Breast epithelium (tissue), 4 donors: ENCODE measurements around the gene GART. TPM values are rescaled to one million over a fixed set of nuclear protein-coding genes. Genes with fewer than 3 reads are reported as not detected.

Experiments used
- DNase-seq, 2 donors: peaks; one replicate each; pipeline ENCODE4 v3.0.0-alpha.2; 2019; ENCODE audit warnings: low spot score in 2 of 2
- H3K27ac ChIP-seq, 2 donors: fragments of 200-600 bp; sonication (generic) in 1 of 2; one replicate each; pipeline ENCODE4 v1.5.1; 2016 to 2019; ENCODE audit warnings: mild to moderate bottlenecking in 1 of 2
- H3K27me3 ChIP-seq, 2 donors: fragments of 200-600 bp; sonication (generic) in 1 of 2; one replicate each; pipeline versions ENCODE4 v1.5.1 to v1.6.0; 2017 to 2019; ENCODE audit warnings: control low read depth in 1 of 2, mild to moderate bottlenecking in 1 of 2
- H3K36me3 ChIP-seq: fragments of 200-600 bp; one replicate; pipeline ENCODE4 v1.5.1; 2019
- H3K4me1 ChIP-seq, 2 donors: fragments of 200-600 bp; sonication (generic); one replicate each; pipeline ENCODE4 v1.5.1; 2016 to 2019; ENCODE audit warnings: control low read depth in 1 of 2
- H3K4me3 ChIP-seq, 3 donors: fragments of 200-600 bp; sonication (generic); 1 replicate in 2 of 3; 2 replicates in 1 of 3; pipeline ENCODE4 v1.5.1; 2016 to 2019; ENCODE audit warnings: mild to moderate bottlenecking in 3 of 3, moderate library complexity in 2 of 3
- H3K9me3 ChIP-seq, 2 donors: fragments of 200-600 bp; sonication (generic) in 1 of 2; one replicate each; pipeline ENCODE4 v1.5.1; 2016 to 2019; ENCODE audit warnings: control low read depth in 1 of 2
- POLR2A ChIP-seq: fragments of 450-650 bp; IDR thresholded peaks from one replicate; pipeline ENCODE4 v1.6.1; 2016; ENCODE audit warnings: antibody characterized with exemption, mild to moderate bottlenecking, moderate library complexity
- POLR2AphosphoS5 ChIP-seq, 3 donors: sonication (generic); formaldehyde crosslinking; IDR thresholded peaks; one replicate each; pipeline ENCODE4 v1.6.1; 2017; ENCODE audit warnings: antibody characterized with exemption in 3 of 3
- intact Hi-C: fragments of 100-400 bp; cut with DNase I; formaldehyde crosslinking; loops from one replicate; pipeline ENCODE4 v1.15.1; 2023; ENCODE audit warnings: low total_unique reads
- total RNA-seq, 3 donors: library from RNA; depleted of rRNA; stranded (reverse); fragments of >200 nt; gene quantifications; one replicate each; pipeline ENCODE4 v1.1.0, GENCODE V29; 2016
- TF ChIP-seq, protein P1 (sequence below), 3 donors: fragments of 450-650 bp; IDR thresholded peaks; one replicate each; pipeline ENCODE4 v1.5.1; 2016 to 2017; ENCODE audit warnings: antibody characterized with exemption in 3 of 3, mild to moderate bottlenecking in 3 of 3, moderate library complexity in 3 of 3

Gene GART
- total RNA-seq, 3 donors from 2014 or later: 80.6 to 90.8 (median 89.4) TPM

DNA sequence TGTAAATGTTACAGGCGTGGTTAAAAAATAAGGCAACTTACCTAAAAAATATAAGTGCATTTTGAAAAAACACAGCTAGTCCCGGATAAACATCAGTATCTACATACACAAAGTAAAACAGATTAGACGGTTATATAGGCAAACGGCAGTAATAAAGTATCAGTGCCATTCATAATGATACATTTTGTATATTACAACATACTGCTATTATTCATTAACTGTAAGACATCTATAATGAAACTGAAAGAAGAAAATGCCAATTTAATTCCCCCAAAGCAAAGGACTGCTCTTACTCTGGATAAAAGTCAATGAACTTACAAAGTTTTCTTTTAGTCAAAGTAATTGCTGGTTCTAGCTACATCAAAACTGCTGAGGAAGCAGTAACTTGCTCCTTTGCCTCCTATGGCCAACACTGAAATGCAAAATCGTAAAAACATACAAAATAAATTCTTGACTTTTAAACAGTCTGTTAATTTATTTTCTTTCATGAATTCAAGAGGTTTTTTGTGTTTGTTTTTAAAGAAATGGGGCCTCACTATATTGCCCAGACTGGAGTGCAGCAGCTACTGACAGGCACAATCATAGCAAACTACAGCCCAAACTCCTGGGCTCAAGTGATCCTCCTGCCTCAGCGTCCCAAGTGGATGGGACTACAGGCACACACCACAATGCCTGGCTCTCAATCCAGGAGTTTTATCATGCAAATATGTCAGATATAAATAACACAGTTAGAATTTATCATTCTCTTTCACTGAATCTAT lies 86.1 kb downstream of the GART start:
- TF ChIP-seq POLR2AphosphoS5 (IDR thresholded peaks at IDR 0.05) (no peak), POLR2A (no peak)
- TF ChIP-seq, protein P1, sequence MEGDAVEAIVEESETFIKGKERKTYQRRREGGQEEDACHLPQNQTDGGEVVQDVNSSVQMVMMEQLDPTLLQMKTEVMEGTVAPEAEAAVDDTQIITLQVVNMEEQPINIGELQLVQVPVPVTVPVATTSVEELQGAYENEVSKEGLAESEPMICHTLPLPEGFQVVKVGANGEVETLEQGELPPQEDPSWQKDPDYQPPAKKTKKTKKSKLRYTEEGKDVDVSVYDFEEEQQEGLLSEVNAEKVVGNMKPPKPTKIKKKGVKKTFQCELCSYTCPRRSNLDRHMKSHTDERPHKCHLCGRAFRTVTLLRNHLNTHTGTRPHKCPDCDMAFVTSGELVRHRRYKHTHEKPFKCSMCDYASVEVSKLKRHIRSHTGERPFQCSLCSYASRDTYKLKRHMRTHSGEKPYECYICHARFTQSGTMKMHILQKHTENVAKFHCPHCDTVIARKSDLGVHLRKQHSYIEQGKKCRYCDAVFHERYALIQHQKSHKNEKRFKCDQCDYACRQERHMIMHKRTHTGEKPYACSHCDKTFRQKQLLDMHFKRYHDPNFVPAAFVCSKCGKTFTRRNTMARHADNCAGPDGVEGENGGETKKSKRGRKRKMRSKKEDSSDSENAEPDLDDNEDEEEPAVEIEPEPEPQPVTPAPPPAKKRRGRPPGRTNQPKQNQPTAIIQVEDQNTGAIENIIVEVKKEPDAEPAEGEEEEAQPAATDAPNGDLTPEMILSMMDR (IDR thresholded peaks at IDR 0.05): no peak
- H3K36me3 ChIP-seq: peaks cover 3% of the 10 kb centered on the region
- intact Hi-C loops: no loop called here
- H3K9me3 ChIP-seq: no peaks in the 10 kb centered on the region
- H3K4me3 ChIP-seq: no peak overlapping the region
- DNase-seq: no peak
- no peaks in the 10 kb centered on the region for H3K4me1 ChIP-seq
- H3K27me3 ChIP-seq: no peaks in the 10 kb centered on the region
- no peak overlapping the region for H3K27ac ChIP-seq

Other genes starting within 250 kb of the GART start
- 10 to 100 TPM; 30.2 to 44.8 (median 42.9) TPM for gene IFNAR1, start 217.1 kb downstream of the GART start, total RNA-seq
- 10 to 100 TPM; 61.6 to 76.7 (median 70.8) TPM for gene IFNGR2, start 138.7 kb downstream of the GART start, total RNA-seq
- gene TMEM50B, start 62.1 kb downstream of the GART start, total RNA-seq: 10 to 100 TPM; 88.8 to 92.8 (median 91.8) TPM
- 1 to 10 TPM; 2.0 to 3.0 (median 2.2) TPM for gene DNAJC28, start 50.4 kb downstream of the GART start, total RNA-seq
- 100 to 1,000 TPM; 265 to 355 (median 330) TPM for gene SON, start 921 bp upstream of the GART start, total RNA-seq
- 10 to 100 TPM in 1 of 3 donors, 1 to 10 TPM in 2; 6.6 to 10.1 (median 9.2) TPM for gene DONSON, start 46.6 kb upstream of the GART start, total RNA-seq
- gene CRYZL1, start 99.6 kb upstream of the GART start, total RNA-seq: 10 to 100 TPM; 24.9 to 49.4 (median 47.6) TPM
- gene ITSN1, start 100.4 kb upstream of the GART start, total RNA-seq: 100 to 1,000 TPM in 1 of 3 donors, 10 to 100 TPM in 2; 39.5 to 113 (median 58.3) TPM